HG03039 (cell line): ENCODE results near the gene NEK5.
"Not testable (repeated sequence)": the region's sequence is repeated elsewhere in the genome, so short reads cannot be mapped to it uniquely, and the experiment has no call there.

Source experiments
- ATAC-seq: cut with Tn5 transposase; IDR thresholded peaks from one replicate; pipeline ENCODE4 v1.9.1; 2021; ENCODE audit warnings: mild to moderate bottlenecking, moderate library complexity; ENCODE audit not compliant: unreplicated experiment

Gene NEK5

GRCh38 chr13:52084981-52085380 is 43.9 kb downstream of the NEK5 start:
- ATAC-seq, result not testable (repeated sequence)

GRCh38 chr13:52082601-52083000 is 46.3 kb downstream of the NEK5 start:
- ATAC-seq, result no peak

- ATAC-seq, result not testable (repeated sequence)
These were observed 49.0 kb downstream of the NEK5 start for GRCh38 chr13:52079891-52080290.

GRCh38 chr13:52070929-52071523 is 57.8 kb downstream of the NEK5 start:
- no peak for ATAC-seq

GRCh38 chr13:52067237-52067636 is 61.6 kb downstream of the NEK5 start:
- ATAC-seq, result no peak

- no peak for ATAC-seq
These were observed 67.3 kb downstream of the NEK5 start for GRCh38 chr13:52061587-52061986.

- ATAC-seq, result not testable (repeated sequence)
These were observed 67.8 kb downstream of the NEK5 start for GRCh38 chr13:52061064-52061463.

- no peak for ATAC-seq
These were observed 75.4 kb downstream of the NEK5 start for GRCh38 chr13:52053460-52053859.

- ATAC-seq, result no peak
These were observed 77.5 kb downstream of the NEK5 start for GRCh38 chr13:52051400-52051799.

- no peak for ATAC-seq
These were observed 80.4 kb downstream of the NEK5 start for GRCh38 chr13:52048516-52048915.

GRCh38 chr13:52047463-52047862 is 81.4 kb downstream of the NEK5 start:
- ATAC-seq, result no peak

- ATAC-seq, result no peak
These were observed 85.2 kb downstream of the NEK5 start for GRCh38 chr13:52043675-52044074.

GRCh38 chr13:52036037-52036436 is 92.8 kb downstream of the NEK5 start:
- ATAC-seq, result no peak

GRCh38 chr13:52034616-52035226 is 94.2 kb downstream of the NEK5 start:
- no peak for ATAC-seq

- ATAC-seq, result no peak
These were observed 95.8 kb downstream of the NEK5 start for GRCh38 chr13:52033039-52033438.

- not testable (repeated sequence) for ATAC-seq
These were observed 98.5 kb downstream of the NEK5 start for GRCh38 chr13:52030401-52030800.

- ATAC-seq, result no peak
These were observed 99.3 kb downstream of the NEK5 start for GRCh38 chr13:52029569-52029968.

- ATAC-seq, result no peak
These were observed 101.0 kb downstream of the NEK5 start for GRCh38 chr13:52027832-52028231.

- ATAC-seq, result no peak
These were observed 102.6 kb downstream of the NEK5 start for GRCh38 chr13:52026246-52026626.

- ATAC-seq, result no peak
These were observed 103.2 kb downstream of the NEK5 start for GRCh38 chr13:52025475-52026245.

- ATAC-seq, result no peak
These were observed 104.4 kb downstream of the NEK5 start, which contains the start of gene UTP14C for GRCh38 chr13:52024481-52024880. TSS of gene UTP14C (plus strand) at chr13:52024691. CDS start at chr13:52028805, 4,114 bp downstream.

- no peak for ATAC-seq
These were observed 106.5 kb downstream of the NEK5 start for GRCh38 chr13:52022356-52022755.
